HepG2 (cell line): ENCODE results near the gene ALCAM. TPM values are rescaled to one million over a fixed set of nuclear protein-coding genes. Genes with fewer than 3 reads are reported as not detected.

Experiments used
- ATAC-seq: fragments of 200-7000 bp; cut with Tn5 transposase; 3 replicates; pipeline ENCODE4 v1.9.1; 2020; ENCODE audit warnings: mild to moderate bottlenecking, moderate library complexity
- BruUV-seq: library from RNA; stranded (reverse); fragments of 400-500 nt; replicated peaks from 2 replicates; lab custom pipeline; 2021; lab: Mats Ljungman, UMichigan
- CTCF ChIA-PET: fragments of 300-600 bp; formaldehyde crosslinking; extraction: SDS; loops from one replicate; lab custom pipeline; 2021; ENCODE audit warnings: low total read pairs, inconsistent platforms, low intra/inter-chr PET ratio; lab: Yijun Ruan, JAX
- POLR2A ChIA-PET: fragments of 350-600 bp; sonication (Branson Sonifier 250); formaldehyde crosslinking; loops from one replicate; lab custom pipeline; 2020; ENCODE audit warnings: antibody characterized with exemption, inconsistent platforms; lab: Yijun Ruan, JAX
- DNase-seq: peaks from one replicate; pipeline ENCODE4 v3.0.0-alpha.2; 2015; ENCODE audit warnings: low spot score
- FAIRE-seq: peaks from 3 replicates; lab custom pipeline; 2011; peaks lifted over from hg19 to GRCh38; lab: Jason Lieb, UNC
- H2AFZ ChIP-seq: one replicate; pipeline ENCODE4 v1.6.1; 2011; ENCODE audit warnings: low read length, inconsistent platforms
- H3K27ac ChIP-seq: fragments of 300-600 bp; 3 replicates; pipeline ENCODE4 v1.8.0; 2011; ENCODE audit warnings: mixed run types, mild to moderate bottlenecking, mixed read lengths, low read length, inconsistent platforms; ENCODE audit not compliant: insufficient read depth; ENCODE audit errors: extremely low read length
- H3K27me3 ChIP-seq, 2 experiments: fragments of 200-600 bp in 1 of 2; 2 replicates in 1 of 2; 3 replicates in 1 of 2; pipeline versions ENCODE4 v1.6.0 to v1.8.0; 2011; ENCODE audit warnings: low read length in 2 of 2, mild to moderate bottlenecking in 2 of 2, moderate library complexity in 2 of 2, inconsistent platforms in 1 of 2; ENCODE audit not compliant: insufficient read depth in 2 of 2, control insufficient read depth in 1 of 2
- H3K36me3 ChIP-seq, 2 experiments: fragments of 200-600 bp in 1 of 2; replicated peaks in 1 of 2; 2 replicates in 1 of 2; 3 replicates in 1 of 2; pipeline versions ENCODE4 v1.5.1 to v1.8.0; 2011; ENCODE audit warnings: low read length in 2 of 2, inconsistent platforms in 1 of 2; ENCODE audit not compliant: insufficient read depth in 2 of 2, control insufficient read depth in 1 of 2
- H3K4me1 ChIP-seq: 2 replicates; pipeline ENCODE4 v1.5.1; 2012; ENCODE audit warnings: low read length, inconsistent platforms; ENCODE audit not compliant: insufficient read depth
- H3K4me2 ChIP-seq: 2 replicates; pipeline ENCODE4 v1.6.0; 2011; ENCODE audit warnings: low read depth, low read length, inconsistent platforms
- H3K4me3 ChIP-seq, 3 experiments: fragments of 200-600 bp in 1 of 3; sonication (generic), shearing (Covaris generic) in 1 of 3; replicated peaks in 1 of 3; 2 replicates each; pipeline ENCODE4 v1.5.1; 2011 to 2016; ENCODE audit warnings: low read length in 3 of 3, inconsistent platforms in 2 of 3, low read depth in 2 of 3, mild to moderate bottlenecking in 2 of 3, control low read depth in 1 of 3, mixed read lengths in 1 of 3; ENCODE audit not compliant: insufficient read depth in 1 of 3
- H3K79me2 ChIP-seq: one replicate; pipeline ENCODE4 v1.6.1; 2011; ENCODE audit warnings: low read length, inconsistent platforms; ENCODE audit not compliant: insufficient read depth
- H3K9ac ChIP-seq: 2 replicates; pipeline ENCODE4 v1.6.0; 2011; ENCODE audit warnings: mild to moderate bottlenecking, low read depth, low read length, inconsistent platforms; ENCODE audit not compliant: insufficient read depth
- H3K9me3 ChIP-seq: 2 replicates; pipeline ENCODE4 v1.5.1; 2012; ENCODE audit warnings: mild to moderate bottlenecking, low read length
- H4K20me1 ChIP-seq: 2 replicates; pipeline ENCODE4 v1.6.0; 2011; ENCODE audit warnings: inconsistent platforms, mild to moderate bottlenecking, low read length, moderate library complexity; ENCODE audit not compliant: insufficient read depth
- BCL3 ChIP-seq: sonication (generic); formaldehyde crosslinking; IDR thresholded peaks from 2 replicates; pipeline ENCODE4 v1.5.1; 2020; ENCODE audit warnings: mild to moderate bottlenecking, missing genetic modification reagents, moderate library complexity
- DR1 ChIP-seq: sonication (generic); formaldehyde crosslinking; IDR thresholded peaks from 2 replicates; pipeline ENCODE4 v1.8.0; 2021; ENCODE audit warnings: mild to moderate bottlenecking, missing genetic modification reagents, inconsistent platforms
- NFKB2 ChIP-seq: sonication (generic); formaldehyde crosslinking; IDR thresholded peaks from 2 replicates; pipeline ENCODE4 v1.4.0; 2020; ENCODE audit warnings: missing genetic modification reagents, borderline replicate concordance
- NFYB ChIP-seq: sonication (generic); formaldehyde crosslinking; IDR thresholded peaks from 2 replicates; pipeline ENCODE4 v1.4.0; 2020; ENCODE audit warnings: missing genetic modification reagents
- PHB2 ChIP-seq: fragments of 450-650 bp; IDR thresholded peaks from 2 replicates; pipeline ENCODE4 v1.6.1; 2018; ENCODE audit not compliant: partially characterized antibody
- SKI ChIP-seq: fragments of 450-650 bp; IDR thresholded peaks from one replicate; pipeline ENCODE4 v1.6.1; 2018; ENCODE audit warnings: mild to moderate bottlenecking; ENCODE audit not compliant: partially characterized antibody
- SMARCC2 ChIP-seq: fragments of 450-650 bp; IDR thresholded peaks from 2 replicates; pipeline ENCODE4 v1.6.1; 2017; ENCODE audit warnings: antibody characterized with exemption, mild to moderate bottlenecking
- SOX6 ChIP-seq, 2 experiments: fragments of 450-650 bp in 1 of 2; sonication (generic) in 1 of 2; formaldehyde crosslinking in 1 of 2; IDR thresholded peaks; 2 replicates each; pipeline versions ENCODE4 v1.4.0 to v1.6.1; 2017 to 2020; ENCODE audit warnings: antibody characterized with exemption in 1 of 2, mild to moderate bottlenecking in 1 of 2, missing genetic modification reagents in 1 of 2
- STAG1 ChIP-seq: sonication (generic); formaldehyde crosslinking; IDR thresholded peaks from 2 replicates; pipeline ENCODE4 v1.4.0; 2020; ENCODE audit warnings: missing genetic modification reagents
- TCF12 ChIP-seq, 2 experiments: fragments of 450-650 bp in 1 of 2; sonication (generic) in 1 of 2; formaldehyde crosslinking in 1 of 2; IDR thresholded peaks; 2 replicates each; pipeline versions ENCODE4 v1.6.1 to v1.8.0; 2017 to 2022; ENCODE audit warnings: antibody characterized with exemption in 1 of 2, mild to moderate bottlenecking in 1 of 2, missing genetic modification reagents in 1 of 2, moderate library complexity in 1 of 2
- ZBTB43 ChIP-seq: sonication (generic); formaldehyde crosslinking; conservative IDR thresholded peaks from 2 replicates; pipeline ENCODE4 v1.4.0; 2020; ENCODE audit warnings: missing genetic modification reagents
- ZC3H13 ChIP-seq: sonication (generic); formaldehyde crosslinking; IDR thresholded peaks from 2 replicates; pipeline ENCODE4 v1.8.1; 2023; ENCODE audit warnings: mild to moderate bottlenecking, missing genetic modification reagents, moderate library complexity
- ZFAT ChIP-seq: sonication (generic); formaldehyde crosslinking; conservative IDR thresholded peaks from 2 replicates; pipeline ENCODE4 v1.8.1; 2023; ENCODE audit warnings: missing genetic modification reagents, inconsistent platforms
- ZNF143 ChIP-seq: sonication (generic); formaldehyde crosslinking; IDR thresholded peaks from 2 replicates; pipeline ENCODE4 v1.4.0; 2020; ENCODE audit warnings: missing genetic modification reagents
- ZNF33A ChIP-seq: sonication (generic); formaldehyde crosslinking; IDR thresholded peaks from 2 replicates; pipeline ENCODE4 v1.5.1; 2020; ENCODE audit warnings: missing genetic modification reagents, mild to moderate bottlenecking, moderate library complexity, borderline replicate concordance
- ZNF549 ChIP-seq: sonication (generic); formaldehyde crosslinking; IDR thresholded peaks from 2 replicates; pipeline ENCODE4 v1.5.0; 2020; ENCODE audit warnings: missing genetic modification reagents
- WGBS: methylation state at CpG from one replicate; pipeline ENCODE4 v1.1.6; 2017; ENCODE audit warnings: low lambda C conversion rate; 5-methylcytosine and 5-hydroxymethylcytosine counted together
- in situ Hi-C: cut with HindIII; loops from 2 replicates; pipeline ENCODE4 v1.10.0; 2017; ENCODE audit warnings: low pct_unique_long_range_greater_than_20kb; ENCODE audit not compliant: extremely low pct_ligation_motif_present
- intact Hi-C: fragments of 100-400 bp; cut with micrococcal nuclease; formaldehyde crosslinking; loops from one replicate; pipeline ENCODE4 v1.10.0; 2022; ENCODE audit not compliant: unreplicated experiment
- polyA plus RNA-seq, 8 experiments: library from polyadenylated mRNA; depleted of rRNA in 3 of 8; stranded (reverse) in 7 of 8; unstranded in 1 of 8; fragments of >200 nt; fragmentation: Illumina TruSeq in 4 of 8; extraction: Trizol in 4 of 8; gene quantifications; 2 replicates each; pipeline versions ENCODE4 v1.2.1 to v1.2.3, GENCODE V29; 2011 to 2016; ENCODE audit warnings: low read depth in 4 of 8, missing spikeins in 1 of 8, mixed read lengths in 1 of 8; ENCODE audit not compliant: insufficient read depth in 1 of 8
- total RNA-seq, 5 experiments: library from RNA; depleted of rRNA; stranded (reverse); fragments of >200 nt; fragmentation: Illumina TruSeq; extraction: Trizol; gene quantifications; 2 replicates each; pipeline ENCODE4 v1.2.3, GENCODE V29; 2016; ENCODE audit warnings: low read depth in 1 of 5
- TF ChIP-seq, protein P1 (sequence below): sonication (generic); formaldehyde crosslinking; IDR thresholded peaks from 2 replicates; pipeline ENCODE4 v1.8.0; 2022; ENCODE audit warnings: missing genetic modification reagents, low read depth, mild to moderate bottlenecking, borderline replicate concordance
- TF ChIP-seq, protein P2 (sequence below): sonication (generic); formaldehyde crosslinking; IDR thresholded peaks from 2 replicates; pipeline ENCODE4 v1.5.0; 2020; ENCODE audit warnings: missing genetic modification reagents

ALCAM gene
- total and polyA plus RNA-seq, 2 of the 13 experiments (the other 11 are each of a cell fraction or from before 2014, with no cell fraction given) = 26.0 to 33.1 TPM

GRCh38 chr3:105401691-105402149 is 35.0 kb downstream of the ALCAM start (continued):
- TF ChIP-seq DR1 = no peak
- no peak for TF ChIP-seq SMARCC2
- no peak for TF ChIP-seq SKI
- no peak for TF ChIP-seq PHB2
- TF ChIP-seq ZC3H13 = no peak
- no peak for TF ChIP-seq ZFAT

- no TSS peak for BruUV-seq
- H3K4me1 ChIP-seq = peaks cover 27% of the 10 kb centered on the region
- H3K4me2 ChIP-seq = no peak overlapping the region
- ATAC-seq = no peak
- intact Hi-C loops (no loop called here), in situ Hi-C loops (no loop called here)
- 97% methylated on average over 6 of the region's 6 CpGs for WGBS
- no peaks in the 10 kb centered on the region for H3K9me3 ChIP-seq
- H3K36me3 ChIP-seq = peaks cover 1 to 5% of the 10 kb centered on the region in 2 experiments; a peak in 1 of 5 replicates
- DNase-seq = no peak
- no peak overlapping the region for H3K4me3 ChIP-seq
- H3K27me3 ChIP-seq = no peaks in the 10 kb centered on the region
- no peak for FAIRE-seq
- no peak overlapping the region for H2AFZ ChIP-seq
- H3K27ac ChIP-seq = no peak overlapping the region
- ChIA-PET CTCF (no interaction called here), POLR2A (no interaction called here)
- H4K20me1 ChIP-seq = no peaks in the 10 kb centered on the region
- H3K9ac ChIP-seq = no peak overlapping the region
- H3K79me2 ChIP-seq = peaks cover 5% of the 10 kb centered on the region
- no peak for TF ChIP-seq BCL3 (CRISPR knock-in tag)
- no peak for TF ChIP-seq NFKB2
- TF ChIP-seq SOX6 (IDR thresholded peaks at IDR 0.05) = no peak
- TF ChIP-seq SOX6 (CRISPR knock-in tag; IDR thresholded peaks at IDR 0.05) = no peak
- TF ChIP-seq TCF12 (IDR thresholded peaks at IDR 0.05) = no peak
- TF ChIP-seq TCF12 (CRISPR knock-in tag; IDR thresholded peaks at IDR 0.05) = no peak
- TF ChIP-seq ZBTB43 (CRISPR knock-in tag) = no peak
- TF ChIP-seq NFYB (CRISPR knock-in tag) = no peak
- TF ChIP-seq ZNF143 (CRISPR knock-in tag) = no peak
- TF ChIP-seq ZNF33A (CRISPR knock-in tag) = no peak
- no peak for TF ChIP-seq STAG1 (CRISPR knock-in tag)
- no peak for TF ChIP-seq ZNF549 (CRISPR knock-in tag)
- TF ChIP-seq, protein P1, sequence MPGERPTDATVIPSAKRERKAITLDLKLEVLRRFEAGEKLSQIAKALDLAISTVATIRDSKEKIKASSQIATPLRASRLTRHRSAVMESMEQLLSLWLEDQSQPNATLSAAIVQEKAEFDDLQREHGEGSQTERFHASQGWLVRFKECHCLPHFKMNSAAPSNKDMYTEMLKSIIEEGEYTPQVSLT = no peak
- TF ChIP-seq, protein P2, sequence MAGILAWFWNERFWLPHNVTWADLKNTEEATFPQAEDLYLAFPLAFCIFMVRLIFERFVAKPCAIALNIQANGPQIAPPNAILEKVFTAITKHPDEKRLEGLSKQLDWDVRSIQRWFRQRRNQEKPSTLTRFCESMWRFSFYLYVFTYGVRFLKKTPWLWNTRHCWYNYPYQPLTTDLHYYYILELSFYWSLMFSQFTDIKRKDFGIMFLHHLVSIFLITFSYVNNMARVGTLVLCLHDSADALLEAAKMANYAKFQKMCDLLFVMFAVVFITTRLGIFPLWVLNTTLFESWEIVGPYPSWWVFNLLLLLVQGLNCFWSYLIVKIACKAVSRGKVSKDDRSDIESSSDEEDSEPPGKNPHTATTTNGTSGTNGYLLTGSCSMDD (CRISPR knock-in tag) = no peak
Observed at GRCh38 chr3:105402287-105402801, 35.6 kb downstream of the ALCAM start.
